GM23338 (cell line): ENCODE results near the gene MYCN. TPM values are rescaled to one million over a fixed set of nuclear protein-coding genes. Genes with fewer than 3 reads are reported as not detected.
A peak's percentile ranks its signal among the peaks of the same experiment; 100 is the strongest.

Experiments used
- ATAC-seq: fragments of 200-7000 bp; cut with Tn5 transposase; 3 replicates; pipeline ENCODE4 v1.9.1; 2020
- DNase-seq: peaks from one replicate; pipeline ENCODE4 v3.0.0-alpha.2; 2015; ENCODE audit warnings: low spot score
- H2AFZ ChIP-seq: fragments of 200-600 bp; sonication (generic); 2 replicates; pipeline ENCODE4 v1.8.0; 2016; ENCODE audit warnings: antibody characterized with exemption, mild to moderate bottlenecking, moderate library complexity
- H3F3A ChIP-seq: fragments of 200-600 bp; sonication (generic); replicated peaks from 2 replicates; pipeline ENCODE4 v1.8.0; 2017; ENCODE audit warnings: antibody characterized with exemption, mixed run types, low read depth
- H3K27ac ChIP-seq: fragments of 200-600 bp; sonication (generic); 2 replicates; pipeline ENCODE4 v1.6.1; 2016; ENCODE audit warnings: low read depth
- H3K27me3 ChIP-seq: fragments of 200-600 bp; sonication (generic); 2 replicates; pipeline ENCODE4 v1.8.0; 2016; ENCODE audit warnings: mild to moderate bottlenecking, mixed run types, moderate library complexity; ENCODE audit not compliant: insufficient read depth
- H3K36me3 ChIP-seq: fragments of 200-600 bp; sonication (generic); 2 replicates; pipeline ENCODE4 v1.8.0; 2016; ENCODE audit warnings: mild to moderate bottlenecking; ENCODE audit not compliant: insufficient read depth
- H3K4me1 ChIP-seq: fragments of 200-600 bp; sonication (generic); 2 replicates; pipeline ENCODE4 v1.8.0; 2016; ENCODE audit warnings: mild to moderate bottlenecking, moderate library complexity; ENCODE audit not compliant: insufficient read depth
- H3K4me2 ChIP-seq: fragments of 200-600 bp; sonication (generic); 2 replicates; pipeline ENCODE4 v1.7.1; 2017; ENCODE audit warnings: mixed run types
- H3K4me3 ChIP-seq: fragments of 200-600 bp; sonication (generic); 2 replicates; pipeline ENCODE4 v1.6.1; 2016; ENCODE audit warnings: mixed run types
- H3K79me2 ChIP-seq: fragments of 200-600 bp; sonication (generic); replicated peaks from 2 replicates; pipeline ENCODE4 v1.8.0; 2017; ENCODE audit warnings: mild to moderate bottlenecking; ENCODE audit not compliant: insufficient read depth
- H3K9me2 ChIP-seq: fragments of 200-600 bp; sonication (generic); 2 replicates; pipeline ENCODE4 v1.8.0; 2017; ENCODE audit not compliant: insufficient read depth
- H4K20me1 ChIP-seq: fragments of 200-600 bp; sonication (generic); replicated peaks from 2 replicates; pipeline ENCODE4 v1.8.0; 2017; ENCODE audit warnings: mild to moderate bottlenecking; ENCODE audit not compliant: insufficient read depth
- H3K27ac Mint-ChIP-seq: 2 replicates; pipeline ENCODE4 v1.8.0; 2020; ENCODE audit warnings: inconsistent platforms, mild to moderate bottlenecking, moderate library complexity, mixed read lengths
- H3K27me3 Mint-ChIP-seq: 3 replicates; pipeline ENCODE4 v1.8.0; 2022; ENCODE audit warnings: low read depth, mild to moderate bottlenecking, moderate library complexity, mixed read lengths, inconsistent platforms; ENCODE audit not compliant: insufficient read depth, poor library complexity
- H3K36me3 Mint-ChIP-seq: 3 replicates; pipeline ENCODE4 v1.8.0; 2021; ENCODE audit warnings: low read depth, mild to moderate bottlenecking, inconsistent platforms, moderate library complexity, mixed read lengths
- H3K4me1 Mint-ChIP-seq: 3 replicates; pipeline ENCODE4 v1.8.0; 2020; ENCODE audit warnings: mild to moderate bottlenecking, inconsistent platforms, mixed read lengths
- H3K4me3 Mint-ChIP-seq: 3 replicates; pipeline ENCODE4 v1.8.0; 2021; ENCODE audit warnings: moderate library complexity, mild to moderate bottlenecking, inconsistent platforms, mixed read lengths
- H3K9me3 Mint-ChIP-seq: 3 replicates; pipeline ENCODE4 v1.8.0; 2020; ENCODE audit warnings: moderate library complexity, mild to moderate bottlenecking, inconsistent platforms, mixed read lengths
- CREB1 ChIP-seq: fragments of 250-450 bp; sonication (Bioruptor Pico); IDR thresholded peaks from 2 replicates; pipeline ENCODE4 v1.5.0; 2020; ENCODE audit warnings: low read depth, mild to moderate bottlenecking, moderate library complexity
- ETS1 ChIP-seq: IDR thresholded peaks from 2 replicates; pipeline ENCODE4 v1.6.1; 2016; ENCODE audit warnings: antibody characterized with exemption
- EZH2phosphoT487 ChIP-seq: fragments of 200-600 bp; sonication (generic); IDR thresholded peaks from one replicate; pipeline ENCODE4 v1.8.1; 2018; ENCODE audit warnings: antibody characterized with exemption; ENCODE audit not compliant: unreplicated experiment
- JUNB ChIP-seq: IDR thresholded peaks from one replicate; pipeline ENCODE4 v1.6.1; 2016; ENCODE audit warnings: antibody characterized with exemption; ENCODE audit not compliant: unreplicated experiment
- POLR2AphosphoS5 ChIP-seq: IDR thresholded peaks from 2 replicates; pipeline ENCODE4 v1.6.1; 2016; ENCODE audit warnings: antibody characterized with exemption, low read depth
- STAT1 ChIP-seq: IDR thresholded peaks from one replicate; pipeline ENCODE4 v1.6.1; 2016; ENCODE audit warnings: antibody characterized with exemption; ENCODE audit not compliant: unreplicated experiment
- ZNF114 ChIP-seq: fragments of 250-450 bp; sonication (Bioruptor Pico); IDR thresholded peaks from 2 replicates; pipeline ENCODE4 v1.5.0; 2020; ENCODE audit warnings: mild to moderate bottlenecking, moderate library complexity
- ZNF331 ChIP-seq: fragments of 250-450 bp; sonication (Bioruptor Pico); IDR thresholded peaks from 2 replicates; pipeline ENCODE4 v1.5.0; 2020; ENCODE audit warnings: low read depth, mild to moderate bottlenecking, moderate library complexity
- ZNF462 ChIP-seq: fragments of 250-450 bp; sonication (Bioruptor Pico); IDR thresholded peaks from 2 replicates; pipeline ENCODE4 v1.5.0; 2020; ENCODE audit warnings: mild to moderate bottlenecking, moderate library complexity
- polyA plus RNA-seq: library from polyadenylated mRNA; unstranded; fragments of >200 nt; fragmentation: Nextera tagmentation; extraction: Ambion mirVana; gene quantifications from 2 replicates; pipeline ENCODE4 v1.2.1, GENCODE V29; 2016
- total RNA-seq: library from RNA; depleted of rRNA; stranded (reverse); fragments of >200 nt; shearing (Covaris generic); gene quantifications from 2 replicates; pipeline ENCODE4 v1.2.3, GENCODE V29; 2014
- TF ChIP-seq, protein P1 (sequence below), 2 experiments: fragments of 200-600 bp in 1 of 2; sonication (generic) in 1 of 2; conservative IDR thresholded peaks; 2 replicates each; pipeline versions ENCODE4 v1.5.1 to v1.6.1; 2016 to 2017; ENCODE audit warnings: antibody characterized with exemption in 2 of 2, low read depth in 2 of 2, mild to moderate bottlenecking in 2 of 2, moderate library complexity in 1 of 2
- TF ChIP-seq, protein P2 (sequence below): IDR thresholded peaks from one replicate; pipeline ENCODE4 v1.6.1; 2018; ENCODE audit warnings: antibody characterized with exemption; ENCODE audit not compliant: unreplicated experiment

The MYCN gene
- total and polyA plus RNA-seq, 2 experiments from 2014 or later = 50.8 to 145 TPM

GRCh38 chr2:15976354-15976753 is 36.0 kb downstream of the MYCN start:
- peaks cover 4% of the 10 kb centered on the region; the same call in 1 of the 2 replicates for H3F3A ChIP-seq
- Mint-ChIP-seq H3K36me3 (peaks cover 2% of the 10 kb centered on the region; the same call in 1 of the 3 replicates), H3K27ac (no peak overlapping the region), H3K4me1 (peaks cover 41% of the 10 kb centered on the region), H3K27me3 (peaks cover 4% of the 10 kb centered on the region), H3K9me3 (no peaks in the 10 kb centered on the region; the same call in 2 of the 3 replicates), H3K4me3 (no peak overlapping the region)
- H2AFZ ChIP-seq = peak overlapping the region; percentile 79
- no peak overlapping the region for H3K4me3 ChIP-seq
- no peak for ATAC-seq
- H3K4me2 ChIP-seq = no peak overlapping the region
- no peaks in the 10 kb centered on the region for H4K20me1 ChIP-seq
- H3K36me3 ChIP-seq = no peaks in the 10 kb centered on the region
- H3K9me2 ChIP-seq = no peaks in the 10 kb centered on the region
- TF ChIP-seq ZNF331 (CRISPR knock-in tag) (no peak), POLR2AphosphoS5 (no peak), ETS1 (no peak), JUNB (no peak), CREB1 (no peak), ZNF462 (CRISPR knock-in tag) (no peak), EZH2phosphoT487 (no peak), STAT1 (no peak), ZNF114 (CRISPR knock-in tag) (no peak)
- TF ChIP-seq, protein P1, sequence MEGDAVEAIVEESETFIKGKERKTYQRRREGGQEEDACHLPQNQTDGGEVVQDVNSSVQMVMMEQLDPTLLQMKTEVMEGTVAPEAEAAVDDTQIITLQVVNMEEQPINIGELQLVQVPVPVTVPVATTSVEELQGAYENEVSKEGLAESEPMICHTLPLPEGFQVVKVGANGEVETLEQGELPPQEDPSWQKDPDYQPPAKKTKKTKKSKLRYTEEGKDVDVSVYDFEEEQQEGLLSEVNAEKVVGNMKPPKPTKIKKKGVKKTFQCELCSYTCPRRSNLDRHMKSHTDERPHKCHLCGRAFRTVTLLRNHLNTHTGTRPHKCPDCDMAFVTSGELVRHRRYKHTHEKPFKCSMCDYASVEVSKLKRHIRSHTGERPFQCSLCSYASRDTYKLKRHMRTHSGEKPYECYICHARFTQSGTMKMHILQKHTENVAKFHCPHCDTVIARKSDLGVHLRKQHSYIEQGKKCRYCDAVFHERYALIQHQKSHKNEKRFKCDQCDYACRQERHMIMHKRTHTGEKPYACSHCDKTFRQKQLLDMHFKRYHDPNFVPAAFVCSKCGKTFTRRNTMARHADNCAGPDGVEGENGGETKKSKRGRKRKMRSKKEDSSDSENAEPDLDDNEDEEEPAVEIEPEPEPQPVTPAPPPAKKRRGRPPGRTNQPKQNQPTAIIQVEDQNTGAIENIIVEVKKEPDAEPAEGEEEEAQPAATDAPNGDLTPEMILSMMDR (conservative IDR thresholded peaks at IDR 0.05; ENCODE audit: low read depth in 2 of 2) = no peak
- TF ChIP-seq, protein P2, sequence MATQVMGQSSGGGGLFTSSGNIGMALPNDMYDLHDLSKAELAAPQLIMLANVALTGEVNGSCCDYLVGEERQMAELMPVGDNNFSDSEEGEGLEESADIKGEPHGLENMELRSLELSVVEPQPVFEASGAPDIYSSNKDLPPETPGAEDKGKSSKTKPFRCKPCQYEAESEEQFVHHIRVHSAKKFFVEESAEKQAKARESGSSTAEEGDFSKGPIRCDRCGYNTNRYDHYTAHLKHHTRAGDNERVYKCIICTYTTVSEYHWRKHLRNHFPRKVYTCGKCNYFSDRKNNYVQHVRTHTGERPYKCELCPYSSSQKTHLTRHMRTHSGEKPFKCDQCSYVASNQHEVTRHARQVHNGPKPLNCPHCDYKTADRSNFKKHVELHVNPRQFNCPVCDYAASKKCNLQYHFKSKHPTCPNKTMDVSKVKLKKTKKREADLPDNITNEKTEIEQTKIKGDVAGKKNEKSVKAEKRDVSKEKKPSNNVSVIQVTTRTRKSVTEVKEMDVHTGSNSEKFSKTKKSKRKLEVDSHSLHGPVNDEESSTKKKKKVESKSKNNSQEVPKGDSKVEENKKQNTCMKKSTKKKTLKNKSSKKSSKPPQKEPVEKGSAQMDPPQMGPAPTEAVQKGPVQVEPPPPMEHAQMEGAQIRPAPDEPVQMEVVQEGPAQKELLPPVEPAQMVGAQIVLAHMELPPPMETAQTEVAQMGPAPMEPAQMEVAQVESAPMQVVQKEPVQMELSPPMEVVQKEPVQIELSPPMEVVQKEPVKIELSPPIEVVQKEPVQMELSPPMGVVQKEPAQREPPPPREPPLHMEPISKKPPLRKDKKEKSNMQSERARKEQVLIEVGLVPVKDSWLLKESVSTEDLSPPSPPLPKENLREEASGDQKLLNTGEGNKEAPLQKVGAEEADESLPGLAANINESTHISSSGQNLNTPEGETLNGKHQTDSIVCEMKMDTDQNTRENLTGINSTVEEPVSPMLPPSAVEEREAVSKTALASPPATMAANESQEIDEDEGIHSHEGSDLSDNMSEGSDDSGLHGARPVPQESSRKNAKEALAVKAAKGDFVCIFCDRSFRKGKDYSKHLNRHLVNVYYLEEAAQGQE = no peak
- H3K27ac ChIP-seq = 0 out of 2 replicates have a peak overlapping the region, but pooled peaks have one; percentile 39
- DNase-seq = no peak
- peaks cover 46% of the 10 kb centered on the region for H3K4me1 ChIP-seq
- H3K79me2 ChIP-seq = no peaks in the 10 kb centered on the region
- H3K27me3 ChIP-seq = no peaks in the 10 kb centered on the region
